Astrocyte of the cerebellum (primary cell): ENCODE data around the gene FAM151A.

Experiments
- DNase-seq: peaks from one replicate; pipeline ENCODE4 v3.0.0-alpha.2; 2011; ENCODE audit warnings: low read depth
- H3K4me3 ChIP-seq: 2 replicates; pipeline ENCODE4 v1.5.1; 2011; ENCODE audit warnings: mild to moderate bottlenecking, low read depth, low read length, moderate library complexity
- CTCF ChIP-seq: IDR thresholded peaks from 2 replicates; pipeline ENCODE4 v1.5.1; 2012; ENCODE audit warnings: low read length, low read depth, moderate library complexity, mild to moderate bottlenecking; ENCODE audit errors: missing control alignments
- in situ Hi-C: cut with HindIII; loops from 2 replicates; pipeline ENCODE4 v1.10.0; 2017; ENCODE audit warnings: low sequenced_read_pairs

Gene FAM151A

GRCh38 chr1:54664364-54664763 is 41.0 kb upstream of the FAM151A start:
- H3K4me3 ChIP-seq, result no peak overlapping the region
- TF ChIP-seq CTCF, result no peak
- in situ Hi-C loops, result no loop called here
- DNase-seq, result no peak

- no peak for DNase-seq
- TF ChIP-seq CTCF, result no peak
- in situ Hi-C loops, result no loop called here
- H3K4me3 ChIP-seq, result no peak overlapping the region
These were observed 40.4 kb upstream of the FAM151A start for GRCh38 chr1:54663725-54664124.

- in situ Hi-C loops, result no loop called here
- H3K4me3 ChIP-seq, result no peak overlapping the region
- no peak for TF ChIP-seq CTCF
- no peak for DNase-seq
These were observed 35.0 kb upstream of the FAM151A start for GRCh38 chr1:54658164-54658913.

GRCh38 chr1:54653036-54653435 is 29.7 kb upstream of the FAM151A start:
- in situ Hi-C loops, result no loop called here
- no peak for TF ChIP-seq CTCF
- H3K4me3 ChIP-seq, result no peak overlapping the region
- DNase-seq, result no peak

- in situ Hi-C loops, result no loop called here
- H3K4me3 ChIP-seq, result no peak overlapping the region
- no peak for DNase-seq
- no peak for TF ChIP-seq CTCF
These were observed 28.8 kb upstream of the FAM151A start for GRCh38 chr1:54652168-54652567.

GRCh38 chr1:54651608-54652007 is 28.3 kb upstream of the FAM151A start:
- no peak for TF ChIP-seq CTCF
- H3K4me3 ChIP-seq, result no peak overlapping the region
- no peak for DNase-seq
- in situ Hi-C loops, result no loop called here
